Activated CD4-positive, CD25-positive, alpha-beta regulatory T cell treated with anti-CD3 and anti-CD28 coated beads, Interleukin-2, amount 50 U/mL, for 16 hours (primary cell): ENCODE results near the gene RBP5.

Experiments
- DNase-seq: peaks from one replicate; pipeline ENCODE4 v3.0.0-alpha.2; 2020; ENCODE audit warnings: low read depth, low spot score

Gene RBP5

DNA sequence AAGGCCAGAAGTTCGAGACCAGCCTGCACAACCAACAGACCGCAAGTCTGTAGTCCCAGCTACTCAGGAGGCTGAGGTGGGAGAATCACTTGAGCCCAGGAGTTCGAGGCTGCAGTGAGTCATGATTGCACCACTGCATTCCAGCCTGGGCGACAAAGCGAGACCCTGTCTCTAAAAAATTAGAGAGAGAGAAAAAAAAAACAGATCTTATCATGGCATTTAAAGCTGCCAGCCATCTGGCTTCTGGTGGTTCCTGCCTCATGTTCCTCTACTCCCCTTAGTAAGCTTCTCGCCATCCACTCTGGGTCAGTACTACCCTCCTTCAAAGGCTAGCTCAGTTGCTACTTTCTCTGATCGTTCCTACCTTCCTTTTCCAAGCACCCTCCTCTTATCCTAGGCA, 17.5 kb upstream of the RBP5 start:
- no peak for DNase-seq

DNA sequence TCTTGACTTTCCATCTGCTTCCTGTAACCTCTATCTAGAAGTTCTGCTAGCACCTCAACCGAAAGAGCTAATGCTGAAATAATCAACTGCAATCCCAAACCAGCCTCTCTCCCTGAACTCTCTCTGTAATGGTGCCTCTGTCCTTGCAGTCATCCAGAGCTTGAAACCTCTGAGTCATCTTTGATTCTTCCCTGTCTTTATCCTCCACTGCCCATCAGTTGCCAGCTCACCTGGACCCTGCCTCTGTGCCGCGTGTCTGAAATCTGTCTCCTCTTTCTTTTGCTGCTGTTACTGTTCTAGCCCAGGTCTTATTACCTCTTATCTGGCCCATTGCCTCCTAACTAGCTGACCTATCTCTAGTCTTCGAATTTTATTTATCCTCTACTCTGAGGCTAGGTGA, 17.0 kb upstream of the RBP5 start:
- DNase-seq = no peak

DNA sequence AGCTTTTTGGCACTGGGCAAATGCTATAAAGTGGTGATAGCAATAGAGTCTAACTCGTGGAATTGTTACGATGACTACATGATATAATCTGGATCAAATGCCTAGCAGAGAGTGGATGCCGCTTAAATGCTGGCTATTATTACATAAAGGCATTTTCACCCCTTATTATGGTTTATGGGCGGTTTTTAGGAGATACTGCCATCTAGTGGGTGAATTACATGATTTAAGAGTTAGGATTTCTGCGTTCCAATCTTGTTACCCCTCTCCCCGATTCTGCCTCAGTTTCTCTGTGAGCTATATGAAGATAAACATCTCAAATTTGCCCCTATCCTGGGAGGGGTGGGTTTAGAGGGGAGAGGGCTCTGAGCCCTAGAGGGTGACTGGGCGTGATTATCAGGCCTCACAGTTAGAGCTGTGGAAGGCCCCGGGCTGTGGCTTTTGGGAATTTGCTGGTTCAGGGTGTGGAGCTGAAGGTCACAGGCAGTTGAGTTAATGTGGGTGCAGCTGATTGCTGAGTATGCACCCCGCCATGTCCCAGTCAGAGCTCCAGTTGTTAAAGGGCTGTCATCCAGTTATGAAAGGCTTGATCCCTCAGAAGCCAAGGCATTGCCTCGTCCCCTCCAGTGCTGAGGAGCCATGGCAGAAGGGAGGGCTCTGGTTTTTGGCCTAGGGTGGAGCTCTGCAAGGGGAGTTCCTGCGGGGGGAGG, 15.9 kb upstream of the RBP5 start:
- no peak for DNase-seq

DNA sequence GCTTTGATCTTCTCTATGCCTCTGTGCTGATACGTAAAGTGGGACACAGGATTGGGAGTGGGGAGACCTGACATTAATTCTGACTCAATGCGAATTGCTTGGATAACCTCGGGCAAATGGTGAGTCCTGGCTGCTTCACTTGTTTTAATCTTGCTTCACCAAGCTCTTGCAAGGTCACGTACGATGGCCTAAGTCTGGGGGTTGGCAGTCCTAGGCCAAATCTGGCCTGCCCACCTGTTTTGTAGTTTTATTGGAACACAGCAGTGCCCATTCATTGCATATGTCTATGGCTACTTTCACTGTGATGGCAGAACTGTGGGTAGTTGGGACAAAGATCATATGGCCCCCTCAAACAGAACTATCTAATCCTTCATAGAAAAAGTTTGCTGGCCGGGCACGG, 14.9 kb upstream of the RBP5 start:
- DNase-seq = no peak

DNA sequence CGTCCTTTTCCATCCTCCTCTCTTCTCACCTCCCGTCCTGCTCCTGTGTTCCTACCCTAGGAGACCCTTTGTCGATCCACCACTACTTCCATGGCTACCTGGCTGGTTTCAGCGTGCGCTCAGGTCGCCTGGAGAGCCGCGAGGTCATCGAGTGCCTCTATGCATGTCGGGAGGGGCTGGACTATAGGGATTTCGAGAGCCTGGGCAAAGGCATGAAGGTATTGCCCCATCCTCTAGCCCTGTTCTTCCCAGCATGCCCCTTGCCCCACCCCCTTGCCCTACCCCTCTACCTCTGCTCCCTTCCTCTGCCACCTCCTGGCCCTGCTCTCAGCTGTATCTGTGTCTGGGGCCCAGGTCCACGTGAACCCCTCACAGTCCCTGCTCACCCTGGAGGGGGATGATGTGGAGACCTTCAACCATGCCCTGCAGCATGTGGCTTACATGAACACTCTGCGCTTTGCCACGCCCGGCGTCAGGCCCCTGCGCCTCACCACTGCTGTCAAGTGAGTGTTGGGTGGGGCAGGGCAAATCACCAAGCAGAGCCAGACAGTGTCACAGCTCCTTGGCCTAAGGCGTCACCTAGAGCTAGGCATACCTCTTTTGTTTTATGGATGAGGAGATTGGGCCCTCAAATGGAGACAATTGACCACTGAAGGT, 14.2 kb upstream of the RBP5 start:
- DNase-seq = no peak

DNA sequence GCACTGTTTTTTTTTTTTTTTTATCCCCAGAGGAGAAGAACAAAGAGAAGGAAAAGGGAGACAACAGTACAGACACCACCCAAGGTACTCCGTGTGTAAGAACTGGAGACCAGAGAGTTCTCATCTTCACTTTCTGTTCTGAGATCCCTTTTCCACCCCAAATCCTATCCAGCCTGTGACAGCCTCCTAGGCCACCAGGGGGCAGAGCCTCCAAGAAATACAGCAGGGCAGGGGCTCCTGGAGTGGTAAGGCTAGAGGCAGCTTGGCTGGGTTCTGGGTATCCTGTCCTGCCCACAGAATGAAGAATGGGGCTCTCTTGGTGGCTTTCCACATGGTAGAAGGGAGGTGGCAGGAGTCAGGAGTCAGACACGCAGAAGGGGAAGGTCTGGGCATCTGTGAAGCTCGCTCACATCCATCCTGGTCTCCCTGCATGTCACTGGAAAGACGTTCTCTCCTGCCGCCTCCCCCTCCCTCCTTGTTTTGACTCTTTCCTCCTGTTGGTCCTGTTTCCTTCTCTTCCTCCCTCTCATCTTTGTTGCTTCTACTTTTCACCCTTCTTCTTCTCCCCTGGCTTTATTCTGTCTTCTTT, 13.5 kb upstream of the RBP5 start:
- peak; percentile 23 for DNase-seq

DNA sequence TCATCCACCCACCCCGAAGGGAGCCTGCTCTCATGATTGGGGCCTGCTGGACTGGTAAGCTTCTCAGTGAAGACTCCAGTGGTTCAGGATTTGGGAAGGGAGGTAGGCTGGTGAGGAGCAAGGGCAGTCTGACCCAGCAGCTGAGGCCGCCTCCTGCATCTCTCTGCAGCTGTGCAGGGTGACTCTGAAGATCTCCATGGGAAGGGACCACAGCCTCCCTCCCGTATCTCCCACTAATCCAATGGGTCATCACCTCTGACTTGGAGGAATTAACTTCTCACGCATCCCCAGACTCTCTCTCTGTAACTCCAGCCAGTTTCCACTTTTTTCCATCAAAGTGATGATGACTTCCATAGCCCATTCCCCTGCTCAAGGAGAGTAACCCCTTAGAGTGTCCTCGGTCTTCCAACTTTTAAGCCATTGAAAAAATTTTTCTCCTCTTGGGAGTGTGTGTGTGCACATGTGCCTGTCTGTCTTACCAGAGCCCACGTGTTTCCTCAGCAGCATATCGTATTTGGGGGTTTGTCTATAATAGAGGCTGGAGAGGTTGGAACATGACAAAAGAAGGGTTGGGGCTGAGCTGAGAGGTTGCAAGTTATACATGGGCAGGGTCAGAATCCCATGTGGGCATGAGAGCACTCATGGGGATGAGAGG, 12.8 kb upstream of the RBP5 start:
- DNase-seq = no peak

DNA sequence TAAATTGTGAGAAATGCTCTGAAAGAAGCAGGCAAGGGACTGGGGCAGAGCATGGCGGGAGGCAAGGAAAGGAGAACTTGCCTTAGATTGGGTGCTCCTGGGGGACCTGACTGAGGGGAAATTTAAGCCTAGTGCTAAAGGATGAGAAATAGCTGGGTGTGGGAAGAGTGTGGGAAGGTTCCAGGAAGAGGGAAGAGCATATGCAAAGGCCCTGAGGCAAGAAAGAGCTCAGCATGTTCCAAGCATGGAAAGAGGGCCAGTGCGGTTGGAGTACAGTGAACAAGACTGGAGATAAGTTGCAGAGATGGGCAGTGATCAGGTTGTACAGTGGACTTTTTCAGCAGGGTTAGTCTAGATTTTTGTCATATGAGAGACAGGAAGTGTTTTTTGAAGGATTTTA, 10.5 kb upstream of the RBP5 start:
- DNase-seq = no peak

DNA sequence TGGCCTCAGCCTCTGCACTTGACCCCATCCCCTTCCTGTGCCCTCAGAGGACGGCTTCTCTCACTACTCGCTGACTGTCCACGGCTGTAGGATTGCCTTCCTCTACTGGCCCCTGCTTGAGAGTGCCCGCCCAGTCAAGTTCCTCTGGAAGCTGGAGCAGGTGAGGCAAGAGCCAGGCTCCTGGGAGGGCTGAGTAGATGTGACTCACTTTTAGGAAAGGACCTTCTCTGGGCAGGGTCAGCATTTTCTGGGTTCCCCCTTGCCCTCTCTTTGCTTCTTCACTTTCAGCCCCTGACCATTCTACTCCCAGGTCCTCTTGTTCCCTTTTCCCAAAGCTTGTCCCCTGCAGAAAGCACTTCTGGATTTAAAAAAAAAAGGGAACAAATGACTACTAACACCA, 9.2 kb upstream of the RBP5 start:
- DNase-seq = no peak

DNA sequence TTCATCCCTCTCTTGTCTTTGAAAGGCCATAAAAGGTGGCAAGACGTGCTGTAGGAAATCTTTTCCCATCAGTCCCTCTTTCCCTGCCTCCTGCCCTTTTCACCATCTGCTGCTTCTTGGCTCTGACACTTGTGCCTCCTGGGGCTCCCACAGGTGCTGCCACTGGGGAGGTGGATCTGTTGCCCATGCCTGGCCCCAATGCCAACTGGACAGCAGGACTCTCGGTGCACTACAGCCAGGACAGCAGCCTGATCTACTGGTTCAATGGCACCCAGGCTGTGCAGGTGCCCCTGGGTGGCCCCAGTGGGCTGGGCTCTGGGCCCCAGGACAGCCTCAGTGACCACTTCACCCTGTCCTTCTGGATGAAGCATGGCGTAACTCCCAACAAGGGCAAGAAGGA, 8.0 kb upstream of the RBP5 start:
- no peak for DNase-seq

DNA sequence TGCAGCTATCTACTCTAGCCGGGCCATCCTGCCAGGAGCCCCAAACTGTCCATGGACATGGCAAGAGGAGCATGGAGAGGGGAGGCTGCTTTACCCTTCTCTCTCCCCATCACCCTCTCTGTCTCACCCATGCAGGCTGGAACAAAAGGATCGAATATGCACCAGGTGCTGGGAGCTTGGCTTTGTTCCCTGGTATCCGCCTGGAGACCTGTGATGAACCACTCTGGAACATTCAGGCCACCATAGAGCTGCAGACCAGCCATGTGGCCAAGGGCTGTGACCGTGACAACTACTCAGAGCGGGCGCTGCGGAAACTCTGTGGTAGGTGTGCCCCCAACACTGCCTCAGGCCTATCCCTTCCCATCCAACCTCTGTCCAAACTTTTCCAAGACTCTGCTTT, 7.4 kb upstream of the RBP5 start:
- no peak for DNase-seq

DNA sequence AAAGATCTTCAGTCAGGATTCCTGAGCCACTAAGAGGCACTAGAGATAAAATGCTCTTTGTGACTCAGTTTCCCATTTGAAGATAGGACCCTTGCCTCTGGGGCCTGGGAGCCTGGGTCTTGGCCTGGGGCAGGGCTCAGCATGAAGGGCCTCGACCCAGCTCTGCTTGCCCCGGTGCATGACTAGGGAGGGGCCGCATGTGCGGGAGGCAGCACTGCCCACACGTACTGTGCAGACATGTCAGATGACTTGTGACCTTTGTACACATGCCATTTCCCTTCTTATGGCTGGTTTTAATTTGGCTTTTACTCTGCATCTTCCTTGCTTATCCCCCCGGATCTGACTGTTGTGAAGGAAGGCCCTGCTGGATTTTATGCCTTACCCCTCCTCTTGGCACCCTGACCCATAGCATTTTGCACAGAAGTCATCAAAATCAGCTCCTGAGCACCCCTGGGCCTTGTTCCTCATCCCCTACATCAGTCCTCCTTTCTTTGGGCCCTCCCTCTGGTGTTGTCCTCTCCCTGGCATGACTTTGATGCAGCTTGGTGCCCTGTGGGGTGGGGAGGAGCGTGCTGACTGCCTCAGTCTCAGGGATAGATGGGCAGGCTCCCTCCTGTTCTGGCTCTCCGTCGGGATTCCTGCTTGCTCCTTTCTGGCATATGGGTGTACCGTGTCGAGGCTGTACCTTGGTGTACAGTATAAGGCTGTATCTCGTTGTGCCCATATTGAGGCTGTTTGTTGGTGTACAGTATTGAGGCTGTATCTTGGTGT, 5.9 kb upstream of the RBP5 start:
- no peak for DNase-seq

DNA sequence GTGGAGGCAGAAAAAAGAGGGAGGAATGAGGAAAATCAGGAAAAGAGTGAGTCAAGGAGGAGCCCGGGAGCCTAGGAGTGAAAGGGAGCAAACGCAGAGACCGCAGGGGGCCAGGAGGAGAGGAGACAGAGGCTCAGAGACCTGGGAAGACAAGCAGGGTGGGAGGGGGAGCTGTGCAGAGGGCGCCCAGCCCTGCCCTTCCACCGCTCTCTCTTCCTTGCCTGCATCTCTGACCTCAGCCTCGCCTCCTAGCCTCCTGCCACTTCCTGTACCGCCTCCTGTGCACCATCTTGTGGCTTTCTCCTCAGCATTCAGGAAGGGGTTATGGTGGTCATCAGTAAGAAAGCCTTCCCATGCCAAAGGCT, 2.8 kb upstream of the RBP5 start:
- no peak for DNase-seq

DNA sequence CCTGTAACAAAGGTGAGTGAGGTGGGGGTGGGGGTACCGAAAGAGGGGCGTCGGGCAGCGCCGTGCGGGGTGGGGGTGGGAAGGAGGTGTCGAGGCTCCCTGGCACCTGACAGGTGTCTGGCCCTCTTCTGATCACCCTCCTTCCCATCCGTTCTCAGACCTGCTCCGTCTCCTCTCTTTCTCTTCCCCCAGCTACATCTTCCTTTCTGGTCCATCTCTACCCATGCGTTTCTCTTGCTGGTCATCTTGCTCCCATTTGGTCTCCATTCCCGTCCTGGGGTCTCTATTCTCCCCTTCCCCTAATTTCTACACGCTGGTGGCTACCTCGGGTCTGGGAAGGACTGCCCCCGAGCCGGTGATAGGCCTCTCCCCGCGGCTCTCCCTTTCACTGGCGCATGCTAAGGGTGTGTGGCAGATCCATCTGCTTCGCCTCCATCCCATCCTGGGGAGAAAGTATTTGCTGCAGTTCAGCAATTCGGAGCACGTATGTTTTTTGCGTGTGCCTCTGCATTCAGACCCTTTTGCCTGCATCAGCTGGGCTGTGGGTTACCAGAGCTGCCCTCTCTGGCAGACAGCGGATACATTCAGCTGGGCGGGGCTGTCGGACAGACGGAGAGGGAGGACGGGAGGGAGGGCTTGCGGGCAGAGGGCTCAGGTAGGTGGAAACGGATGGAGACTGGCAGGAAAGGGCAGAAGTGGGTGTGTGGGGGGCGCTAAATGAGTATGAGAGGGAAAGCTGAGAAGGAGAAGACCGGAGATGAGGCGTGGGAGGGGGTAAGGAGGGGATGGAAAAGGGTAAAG, 2.2 kb upstream of the RBP5 start:
- no peak for DNase-seq

DNA sequence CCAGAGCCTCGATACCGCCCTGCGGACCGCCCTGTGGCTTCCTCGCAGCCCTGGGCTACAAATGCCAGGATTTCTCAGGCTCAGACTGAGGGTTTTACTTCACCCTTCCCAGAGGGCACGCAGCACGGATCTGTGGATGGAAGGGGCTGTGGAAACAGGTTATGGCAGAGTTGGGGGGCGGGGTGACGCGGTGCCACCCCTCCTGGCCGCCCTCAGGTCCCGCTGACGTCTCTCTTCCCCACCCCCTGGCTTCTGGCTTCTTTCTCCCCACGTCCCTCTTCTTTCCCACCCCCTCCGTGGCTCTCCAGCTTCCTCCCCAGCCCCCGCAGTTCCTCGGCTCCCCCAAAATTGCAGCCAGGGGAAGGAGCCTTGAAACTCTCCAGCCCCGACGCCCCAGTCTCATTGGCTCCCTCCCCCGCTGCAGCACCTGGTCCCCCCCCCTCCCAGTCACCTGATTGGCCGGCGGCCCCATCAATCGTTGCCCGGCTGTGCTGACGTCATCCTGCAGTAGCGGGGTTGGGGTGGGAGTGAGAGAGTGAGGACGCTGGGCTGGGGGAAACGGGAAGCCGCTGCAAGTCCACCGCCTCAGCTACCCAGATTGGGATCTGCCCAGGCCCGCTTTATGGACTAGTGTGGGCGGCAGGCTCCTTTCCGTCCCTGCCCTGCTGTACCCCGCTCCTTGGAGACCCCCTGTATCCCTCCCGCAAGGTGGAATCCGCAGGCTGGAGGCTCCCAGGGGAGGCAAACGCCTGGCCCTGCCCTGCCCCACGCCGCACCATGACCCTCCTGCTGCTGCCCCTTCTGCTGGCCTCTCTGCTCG, 1.4 kb upstream of the RBP5 start, which contains the start of gene CLSTN3:
CLSTN3 (plus strand) TSS at position 500 of the 820 bp plus-strand sequence; CDS start at position 778, 278 bp downstream.
- DNase-seq = peak; percentile 72

DNA sequence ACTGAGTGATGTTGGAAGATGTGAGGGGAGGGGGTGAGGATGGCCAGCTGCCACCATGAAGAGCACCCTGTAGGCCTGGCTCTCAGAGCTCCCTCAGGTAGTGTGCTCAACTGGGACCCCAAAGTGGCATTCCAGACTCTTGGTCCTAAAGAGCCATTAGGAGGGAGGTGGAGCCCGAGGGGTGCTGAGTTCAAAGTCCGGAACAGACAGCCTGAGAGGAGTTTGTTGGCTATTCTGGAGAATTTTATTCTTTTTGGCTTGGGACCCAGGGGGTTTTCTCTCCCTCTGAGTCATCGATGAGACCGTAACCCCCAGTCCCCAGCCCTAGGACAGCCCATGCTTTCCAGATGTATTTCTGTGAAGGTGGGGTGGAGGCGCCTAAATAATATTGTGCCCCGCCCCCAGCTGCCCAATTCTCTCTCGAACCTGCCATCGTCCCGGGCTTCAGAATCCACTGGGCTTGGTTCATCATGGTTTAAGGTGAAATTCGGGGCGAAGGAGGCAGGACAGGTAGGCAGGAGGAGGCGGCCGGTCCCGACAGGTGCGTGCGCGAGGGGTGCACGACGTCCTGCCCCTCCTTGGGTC, 690 bp upstream of the RBP5 start:
- no peak for DNase-seq

DNA sequence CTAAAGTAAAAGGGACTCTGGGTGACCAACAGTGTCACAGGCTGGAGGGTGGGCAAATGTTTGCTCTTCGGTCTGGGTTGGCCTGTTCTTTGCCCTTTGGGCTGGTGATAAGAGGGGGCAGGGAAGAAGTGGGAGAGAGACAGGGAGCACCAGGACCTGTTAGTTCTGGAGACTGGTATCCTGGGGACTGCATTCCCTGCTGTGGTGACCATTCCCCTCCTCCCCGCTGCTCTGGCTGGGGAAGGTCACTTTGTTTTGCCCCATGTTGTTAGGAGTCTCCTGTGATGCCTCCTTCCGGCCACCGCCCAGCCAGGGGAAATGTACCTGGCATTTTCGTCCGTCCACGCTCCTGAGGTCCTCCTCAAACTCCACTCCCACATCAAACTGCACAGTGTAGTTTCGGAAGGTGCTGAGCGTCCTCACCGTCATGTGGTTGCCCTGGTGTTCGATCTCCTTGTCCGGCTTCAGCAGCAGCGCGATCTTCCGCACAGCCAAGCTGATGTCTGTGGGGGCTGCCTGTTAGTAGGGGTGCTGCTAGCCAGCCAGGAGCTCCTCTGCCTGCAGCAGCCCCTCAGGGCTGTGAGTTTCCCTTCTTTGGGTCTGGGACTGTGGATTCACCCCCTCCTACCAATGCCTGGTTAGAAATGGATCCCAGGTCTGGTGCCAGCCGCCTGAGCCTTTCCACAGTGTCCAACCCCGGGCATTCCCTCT, 618 bp downstream of the RBP5 start:
- no peak for DNase-seq

DNA sequence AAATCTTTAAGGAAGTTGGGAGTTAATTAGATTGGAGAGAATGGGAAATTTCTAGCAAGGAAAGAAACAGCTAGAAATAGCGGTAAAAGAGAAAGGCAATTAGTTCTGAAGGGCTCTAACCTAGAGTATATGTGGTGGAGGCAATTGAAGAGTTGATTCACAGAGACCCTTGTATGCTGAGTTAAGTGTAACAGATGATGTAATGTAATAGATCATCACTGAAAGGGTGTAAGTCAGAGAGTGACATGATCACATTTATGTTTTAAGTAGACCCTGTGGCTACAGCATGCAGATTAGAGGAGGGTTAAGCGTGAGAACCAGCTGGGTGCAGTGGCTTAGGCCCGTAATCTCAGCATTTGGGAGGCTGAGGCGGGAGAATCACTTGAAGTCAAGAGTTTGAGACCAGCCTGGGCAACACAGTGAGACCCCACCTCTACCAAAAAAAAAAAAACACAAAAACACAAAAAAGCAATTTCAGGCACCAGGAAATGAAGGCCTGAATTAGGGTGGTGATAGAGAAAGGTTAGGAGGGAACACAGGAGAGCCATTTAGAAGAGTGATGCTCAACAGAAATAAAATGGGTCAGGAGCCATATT, 3.0 kb downstream of the RBP5 start:
- DNase-seq = no peak
